Activated CD4-positive, alpha-beta T cell treated with anti-CD3 and anti-CD28 coated beads for 36 hours (primary cell): Measurements from ENCODE around the gene PAGE3. TPM values are rescaled to one million over a fixed set of nuclear protein-coding genes. Genes with fewer than 3 reads are reported as not detected.

Experiments
- ATAC-seq: fragments of 200-7000 bp; cut with Tn5 transposase; one replicate; pipeline ENCODE4 v1.10.0; 2021; ENCODE audit warnings: mild to moderate bottlenecking, moderate library complexity
- CTCF ChIA-PET: fragments of 350-600 bp; sonication (Branson Sonifier 250); formaldehyde crosslinking; loops from one replicate; lab custom pipeline; 2021; ENCODE audit warnings: antibody characterized with exemption; lab: Charles Lee
- POLR2A ChIA-PET: fragments of 350-600 bp; sonication (Branson Sonifier 250); formaldehyde crosslinking; loops from one replicate; lab custom pipeline; 2021; ENCODE audit warnings: antibody characterized with exemption, inconsistent platforms; lab: Charles Lee
- DNase-seq: peaks from one replicate; pipeline ENCODE4 v3.0.0-alpha.2; 2020
- H3K27ac Mint-ChIP-seq: one replicate; pipeline ENCODE4 v1.8.0; 2021; ENCODE audit warnings: mixed read lengths
- H3K27me3 Mint-ChIP-seq: one replicate; pipeline ENCODE4 v1.8.0; 2021; ENCODE audit warnings: mixed read lengths
- H3K36me3 Mint-ChIP-seq: one replicate; pipeline ENCODE4 v1.8.0; 2021; ENCODE audit warnings: low read depth, mixed read lengths
- H3K4me1 Mint-ChIP-seq: one replicate; pipeline ENCODE4 v1.8.0; 2021; ENCODE audit warnings: mixed read lengths
- H3K4me3 Mint-ChIP-seq: one replicate; pipeline ENCODE4 v1.8.0; 2021; ENCODE audit warnings: mild to moderate bottlenecking, moderate library complexity, mixed read lengths
- H3K9me3 Mint-ChIP-seq: one replicate; pipeline ENCODE4 v1.8.0; 2021; ENCODE audit warnings: low read depth, mixed read lengths
- intact Hi-C, 2 experiments: fragments of 100-400 bp; cut with DNase I in 1 of 2; cut with micrococcal nuclease in 1 of 2; formaldehyde crosslinking; loops; one replicate each; pipeline versions ENCODE4 v1.14.2 to v1.15.1; 2022 to 2024; cut with DNase I, micrococcal nuclease
- total RNA-seq, 2 experiments: library from RNA; stranded (reverse); gene quantifications; one replicate each; pipeline ENCODE4 v1.2.3, GENCODE V29; 2021

PAGE3 gene, protein sequence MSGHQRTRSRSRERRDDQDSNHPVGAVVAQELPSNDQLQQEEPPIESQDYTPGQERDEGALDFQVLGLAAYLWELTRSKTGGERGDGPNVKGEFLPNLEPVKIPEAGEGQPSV
- not detected for total RNA-seq

DNA sequence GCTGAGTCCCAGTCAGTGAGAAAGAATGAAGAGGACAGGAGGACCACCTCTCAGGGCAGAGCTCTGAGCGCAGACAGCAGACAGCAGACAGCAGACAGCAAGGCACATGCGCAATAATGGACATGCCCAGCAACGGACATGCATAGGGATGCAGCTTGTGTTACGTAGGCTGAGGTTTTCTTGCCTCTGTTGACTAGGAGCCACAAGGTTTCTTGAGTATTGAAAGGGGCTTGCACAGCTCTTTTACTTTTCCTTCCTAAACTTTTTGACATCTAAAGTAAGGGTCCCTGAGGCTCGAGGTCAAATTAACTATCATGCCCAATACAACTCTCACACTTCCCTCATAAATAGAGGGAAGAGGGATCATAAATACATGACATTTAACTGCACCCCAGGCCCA, at the start of gene PAGE3:
Gene PAGE3, minus strand, starts transcription at position 101 of the 400 bp plus-strand sequence. CDS start 1,013 bp downstream, outside the sequence.
- ATAC-seq (no peak), DNase-seq (no peak)
- no peaks in the 10 kb centered on the region for H3K36me3 Mint-ChIP-seq
- H3K9me3 Mint-ChIP-seq = no peaks in the 10 kb centered on the region
- intact Hi-C loops = no loop called here
- CTCF ChIA-PET = no interaction called here
- no peak within 1 kb of the TSS for H3K4me3 Mint-ChIP-seq
- H3K4me1 Mint-ChIP-seq = no peaks in the 10 kb centered on the region
- no peaks in the 10 kb centered on the region for H3K27me3 Mint-ChIP-seq
- no peak within 1 kb of the TSS for H3K27ac Mint-ChIP-seq
- POLR2A ChIA-PET = no interaction called here

DNA sequence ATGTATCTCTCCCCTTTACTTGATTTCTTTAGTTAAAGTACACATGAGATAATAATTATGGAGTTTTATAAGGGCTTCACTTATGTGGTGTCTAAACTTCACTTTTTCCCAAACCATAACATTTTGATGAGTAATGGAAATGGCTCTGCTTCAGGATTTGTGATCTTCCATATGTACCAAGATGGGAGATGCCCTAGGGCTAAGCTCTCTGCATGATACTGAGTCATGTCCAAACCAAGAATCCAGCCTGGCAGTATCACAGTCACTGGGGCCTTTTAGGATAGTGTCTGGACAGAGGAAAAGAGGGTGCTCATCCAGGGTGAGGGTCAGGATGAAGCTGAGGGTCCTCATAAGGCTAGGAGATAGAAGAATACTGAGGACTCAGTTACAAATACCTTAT, 47.9 kb upstream of the PAGE3 start:
- no peak for ATAC-seq
- no peaks in the 10 kb centered on the region for H3K36me3 Mint-ChIP-seq

DNA sequence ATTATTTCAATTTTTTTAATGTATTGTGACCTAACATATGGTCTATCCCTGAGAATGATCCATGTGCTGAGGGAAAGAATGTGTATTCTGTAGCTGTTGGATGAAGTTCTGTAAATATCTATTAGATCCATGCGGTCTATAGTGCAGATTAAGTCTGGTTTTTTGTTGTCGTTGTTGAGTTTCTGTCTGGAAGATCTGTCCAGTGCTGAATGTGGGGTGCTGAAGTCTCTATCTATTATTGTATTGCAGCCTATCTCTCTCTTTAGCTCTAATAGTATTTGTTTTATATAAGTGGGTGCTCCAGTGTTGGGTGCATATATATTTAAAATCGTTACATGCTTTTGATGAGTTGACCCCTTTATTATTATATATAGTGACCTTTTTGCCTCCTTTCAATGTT, 26.2 kb upstream of the PAGE3 start:
- POLR2A ChIA-PET = interaction anchor here (0.6 kb wide), 1 partner anchor 1204 kb away, joined by 6 read pairs; no protein-coding TSS in a partner anchor
- no peak for DNase-seq
- CTCF ChIA-PET = no interaction called here
- H3K9me3 Mint-ChIP-seq = no peaks in the 10 kb centered on the region
- ATAC-seq = no peak
- no peak overlapping the region for H3K27ac Mint-ChIP-seq
- intact Hi-C loops = no loop called here
- no peaks in the 10 kb centered on the region for H3K27me3 Mint-ChIP-seq
- H3K36me3 Mint-ChIP-seq = no peaks in the 10 kb centered on the region
- H3K4me3 Mint-ChIP-seq = no peak overlapping the region
- no peaks in the 10 kb centered on the region for H3K4me1 Mint-ChIP-seq

More for the DNA sequence above, 47.9 kb upstream of the PAGE3 start:
- ChIA-PET CTCF (no interaction called here), POLR2A (no interaction called here)
- DNase-seq = no peak
- H3K4me3 Mint-ChIP-seq = no peak overlapping the region
- no peak overlapping the region for H3K27ac Mint-ChIP-seq
- intact Hi-C loops = no loop called here
- H3K27me3 Mint-ChIP-seq = no peaks in the 10 kb centered on the region
- H3K4me1 Mint-ChIP-seq = no peaks in the 10 kb centered on the region
- H3K9me3 Mint-ChIP-seq = peaks cover 1% of the 10 kb centered on the region

DNA sequence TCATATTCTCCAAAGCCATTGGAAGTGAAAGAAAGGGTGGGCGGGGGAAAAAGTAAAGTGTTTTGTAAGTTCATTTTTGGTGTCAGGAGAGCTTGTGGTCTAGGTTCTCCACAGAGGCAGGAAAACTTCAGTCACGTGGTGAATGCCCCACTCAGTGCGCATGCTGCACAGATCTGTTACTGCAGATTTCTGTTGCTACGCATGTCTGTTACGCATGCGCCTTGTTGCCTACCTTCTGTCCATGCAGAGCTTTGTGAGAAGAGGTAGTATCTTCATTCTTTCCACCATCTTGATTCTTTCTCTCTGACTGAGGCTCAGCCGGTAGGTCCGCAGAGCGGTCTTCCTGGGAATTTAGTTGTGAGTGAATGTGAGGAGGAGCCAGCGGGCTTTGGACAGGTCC, 15.1 kb upstream of the PAGE3 start:
- peak; percentile 5 for DNase-seq
- H3K9me3 Mint-ChIP-seq = no peaks in the 10 kb centered on the region
- no peaks in the 10 kb centered on the region for H3K36me3 Mint-ChIP-seq
- intact Hi-C loops = no loop called here
- peaks cover 3% of the 10 kb centered on the region for H3K27me3 Mint-ChIP-seq
- no peak overlapping the region for H3K27ac Mint-ChIP-seq
- no peak for ATAC-seq
- H3K4me3 Mint-ChIP-seq = no peak overlapping the region
- H3K4me1 Mint-ChIP-seq = no peaks in the 10 kb centered on the region
- POLR2A ChIA-PET = no interaction called here
- CTCF ChIA-PET = no interaction called here

DNA sequence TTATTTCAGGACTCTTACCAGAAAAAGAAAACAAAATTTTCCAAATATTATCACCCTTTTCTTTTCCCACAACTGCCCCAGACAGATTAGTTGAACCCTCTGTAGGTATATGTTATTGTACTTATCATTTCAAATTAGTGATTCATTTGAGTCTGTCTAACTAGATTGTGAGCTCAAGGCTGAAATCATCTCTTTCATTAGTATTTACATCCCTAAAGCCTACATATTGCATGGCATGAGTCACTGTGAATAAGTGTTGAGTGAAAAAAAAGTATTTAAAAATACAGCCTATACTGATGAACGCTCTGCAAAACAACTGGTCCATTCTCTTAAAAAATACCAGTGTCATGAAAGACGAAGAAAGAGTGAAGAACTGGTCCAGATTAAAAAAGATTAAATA, 3.9 kb downstream of the PAGE3 start:
- Mint-ChIP-seq H3K27ac (no peak overlapping the region), H3K4me1 (no peaks in the 10 kb centered on the region), H3K36me3 (no peaks in the 10 kb centered on the region), H3K4me3 (no peak overlapping the region), H3K9me3 (no peaks in the 10 kb centered on the region), H3K27me3 (no peaks in the 10 kb centered on the region)
- ChIA-PET POLR2A (no interaction called here), CTCF (no interaction called here)
- no peak for DNase-seq
- intact Hi-C loops = no loop called here
- no peak for ATAC-seq

DNA sequence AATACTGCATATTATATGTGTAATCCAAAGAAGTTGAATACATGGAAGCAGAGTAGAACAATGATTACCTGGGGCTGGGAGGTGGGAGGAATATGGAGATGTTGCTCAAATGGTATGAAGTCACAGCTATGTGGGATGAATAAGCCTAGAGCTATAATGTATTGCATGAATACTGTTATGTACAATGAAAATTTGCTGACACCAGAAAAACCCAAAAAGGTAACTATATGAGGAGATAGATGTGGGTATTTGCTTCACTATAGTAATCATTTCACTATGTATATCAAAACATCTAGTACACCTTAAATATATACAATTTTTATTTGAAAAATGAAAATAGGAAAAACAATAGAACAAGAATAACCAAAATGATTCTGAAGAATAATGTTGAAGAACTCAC, 11.2 kb downstream of the PAGE3 start:
- no peaks in the 10 kb centered on the region for H3K9me3 Mint-ChIP-seq
- intact Hi-C loops = no loop called here
- no peaks in the 10 kb centered on the region for H3K36me3 Mint-ChIP-seq
- ATAC-seq (no peak), DNase-seq (no peak)
- H3K4me3 Mint-ChIP-seq = no peak overlapping the region
- H3K27me3 Mint-ChIP-seq = no peaks in the 10 kb centered on the region
- no peaks in the 10 kb centered on the region for H3K4me1 Mint-ChIP-seq
- no peak overlapping the region for H3K27ac Mint-ChIP-seq
- POLR2A ChIA-PET = no interaction called here
- CTCF ChIA-PET = no interaction called here

DNA sequence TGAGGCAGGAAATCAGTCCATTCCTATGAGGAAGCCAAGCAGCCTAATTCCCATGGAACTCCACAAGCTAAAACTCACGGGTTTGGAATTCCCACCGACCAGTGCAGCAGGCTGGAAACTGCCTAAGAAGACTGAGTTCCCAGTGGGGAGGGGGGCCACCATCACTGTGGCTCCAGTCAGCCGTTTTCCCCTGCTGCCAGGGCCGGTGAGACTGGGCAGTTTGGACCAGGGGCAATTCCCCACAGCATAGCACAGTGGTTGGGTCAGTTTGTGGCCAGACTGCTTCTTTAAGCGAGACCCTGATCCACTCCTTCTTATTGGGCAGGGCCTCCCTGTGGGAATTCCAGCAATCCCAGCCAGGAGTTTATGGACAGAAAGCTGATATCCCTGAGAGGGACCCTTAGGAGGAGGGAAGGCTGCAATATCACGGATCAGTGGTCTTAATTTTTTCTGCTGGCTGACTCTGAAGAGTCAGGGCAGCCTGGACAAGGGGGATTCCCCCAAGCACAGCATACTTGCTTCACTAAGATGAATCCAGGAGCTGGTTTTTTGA, 23.9 kb downstream of the PAGE3 start:
- ATAC-seq = no peak
- no peak overlapping the region for H3K4me3 Mint-ChIP-seq
- H3K9me3 Mint-ChIP-seq = no peaks in the 10 kb centered on the region
- ChIA-PET POLR2A (no interaction called here), CTCF (interaction anchor here (0.6 kb wide), 1 partner anchor 35 kb away, joined by 3 read pairs; no protein-coding TSS in a partner anchor)
- intact Hi-C loops = no loop called here
- H3K27me3 Mint-ChIP-seq = no peaks in the 10 kb centered on the region
- DNase-seq = no peak
- H3K27ac Mint-ChIP-seq = no peak overlapping the region
- no peaks in the 10 kb centered on the region for H3K4me1 Mint-ChIP-seq
- no peaks in the 10 kb centered on the region for H3K36me3 Mint-ChIP-seq

DNA sequence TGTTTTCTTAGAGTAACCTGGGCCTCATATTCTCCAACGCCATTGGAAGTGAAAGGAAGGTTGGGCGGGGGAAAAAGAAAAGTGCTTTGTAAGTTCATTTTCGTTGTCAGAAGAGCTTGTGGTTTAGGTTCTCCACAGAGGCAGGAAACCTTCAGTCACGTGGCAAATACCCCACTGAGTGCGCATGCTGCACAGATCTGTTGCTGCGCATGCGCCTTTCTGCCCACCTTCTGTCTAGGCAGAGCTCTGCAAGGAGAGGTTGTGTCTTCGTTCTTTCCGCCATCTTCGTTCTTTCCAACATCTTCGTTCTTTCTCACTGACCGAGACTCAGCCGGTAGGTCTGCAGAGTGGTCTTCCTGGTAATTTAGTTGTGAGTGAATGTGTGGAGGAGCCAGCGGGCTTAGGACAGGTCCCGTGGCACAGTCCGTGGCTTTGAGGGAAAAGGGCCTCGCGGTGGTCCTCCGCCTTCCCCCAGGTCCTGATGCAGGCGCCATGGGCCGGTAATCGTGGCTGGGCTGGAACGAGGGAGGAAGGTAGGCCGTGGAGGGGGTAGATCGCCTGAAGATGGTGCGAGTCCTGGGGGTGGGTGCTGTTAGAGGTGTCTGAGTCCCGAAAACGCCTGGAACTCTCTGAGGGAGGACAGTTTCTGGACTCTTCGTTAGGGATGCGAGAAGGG, 44.5 kb downstream of the PAGE3 start, which contains the start of gene PAGE5:
Gene PAGE5, plus strand, starts transcription at position 228 of the 676 bp plus-strand sequence. CDS start 1,037 bp downstream, outside the sequence.
- DNase-seq = no peak
- CTCF ChIA-PET = no interaction called here
- H3K36me3 Mint-ChIP-seq = no peaks in the 10 kb centered on the region
- no peak within 1 kb of the TSS for H3K4me3 Mint-ChIP-seq
- no peak within 1 kb of the TSS for H3K27ac Mint-ChIP-seq
- no peaks in the 10 kb centered on the region for H3K27me3 Mint-ChIP-seq
- no peaks in the 10 kb centered on the region for H3K9me3 Mint-ChIP-seq
- no peaks in the 10 kb centered on the region for H3K4me1 Mint-ChIP-seq
- intact Hi-C loops = no loop called here
- POLR2A ChIA-PET = no interaction called here
- no peak for ATAC-seq

DNA sequence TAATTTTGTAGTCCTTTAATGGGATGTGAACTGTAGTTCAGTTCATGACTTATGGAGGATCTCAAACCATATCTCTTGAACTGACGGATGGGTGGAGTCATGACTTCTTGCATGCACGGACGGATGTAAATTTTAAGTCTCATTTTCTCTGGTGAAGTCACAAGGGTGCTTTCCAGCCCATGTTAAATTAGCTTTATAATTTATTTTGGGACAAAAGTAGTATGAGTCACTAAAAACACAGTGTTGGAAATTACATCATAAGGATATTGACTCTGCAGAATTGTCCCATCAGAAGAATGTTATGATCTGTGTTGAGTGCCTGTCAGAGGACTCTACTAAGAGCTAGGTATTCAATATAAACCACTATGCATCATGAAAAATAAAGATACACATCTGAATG, 51.3 kb downstream of the PAGE3 start:
- Mint-ChIP-seq H3K4me1 (no peaks in the 10 kb centered on the region), H3K4me3 (no peak overlapping the region), H3K9me3 (no peaks in the 10 kb centered on the region), H3K36me3 (no peaks in the 10 kb centered on the region), H3K27me3 (no peaks in the 10 kb centered on the region), H3K27ac (no peak overlapping the region)
- CTCF ChIA-PET = no interaction called here
- intact Hi-C loops = no loop called here
- ATAC-seq (no peak), DNase-seq (no peak)
- POLR2A ChIA-PET = no interaction called here

DNA sequence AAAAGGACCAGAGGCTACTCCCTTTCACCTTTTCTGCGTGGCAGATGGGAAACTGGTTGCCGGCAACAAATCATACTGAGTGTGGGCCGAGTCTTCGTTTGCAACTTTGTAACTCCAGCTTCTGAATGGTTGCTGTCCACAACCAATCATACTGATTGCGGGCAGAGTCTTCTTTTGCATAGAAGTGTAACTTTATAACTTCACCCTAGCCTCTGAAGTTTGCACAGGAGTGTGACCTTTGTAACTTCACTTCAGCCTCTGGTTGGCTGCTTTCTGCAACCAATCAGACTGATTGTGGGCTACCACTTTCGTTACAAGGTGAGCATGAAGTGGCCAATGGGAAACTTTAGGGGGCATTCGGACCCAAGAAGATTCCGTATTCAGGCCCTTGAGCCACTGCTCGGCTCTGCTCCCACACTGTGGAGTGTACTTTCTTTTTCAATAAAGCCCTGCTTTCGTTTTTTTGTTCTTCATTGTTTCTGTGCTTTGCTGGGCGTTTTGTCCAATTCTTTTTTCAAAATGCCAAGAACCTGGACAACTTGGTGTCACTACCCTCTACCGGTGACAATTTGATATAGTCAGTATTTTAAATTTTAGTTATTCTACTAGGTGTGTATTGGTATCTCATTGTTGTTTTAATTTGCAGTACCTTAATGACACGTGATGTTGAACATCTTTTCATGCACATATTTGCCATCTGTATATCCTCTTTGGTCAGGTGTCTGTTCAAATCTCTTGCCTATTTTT, 53.6 kb downstream of the PAGE3 start:
- Mint-ChIP-seq H3K4me1 (no peaks in the 10 kb centered on the region), H3K4me3 (no peak overlapping the region), H3K9me3 (no peaks in the 10 kb centered on the region), H3K36me3 (no peaks in the 10 kb centered on the region), H3K27me3 (no peaks in the 10 kb centered on the region), H3K27ac (no peak overlapping the region)
- ATAC-seq (no peak), DNase-seq (no peak)
- POLR2A ChIA-PET = no interaction called here
- intact Hi-C loops = no loop called here
- CTCF ChIA-PET = no interaction called here
